Lower leg skin (tissue), 4 donors: ENCODE results near the gene RBM20. TPM values are rescaled to one million over a fixed set of nuclear protein-coding genes. Genes with fewer than 3 reads are reported as not detected.

Experiments used
- DNase-seq, 2 donors: peaks; one replicate each; pipeline ENCODE4 v3.0.0-alpha.2; 2019; ENCODE audit warnings: low spot score in 2 of 2
- H3K4me3 ChIP-seq: fragments of 200-600 bp; sonication (generic); 2 replicates; pipeline ENCODE4 v1.5.1; 2017; ENCODE audit warnings: mild to moderate bottlenecking, low read depth; ENCODE audit not compliant: poor library complexity, severe bottlenecking
- CTCF ChIP-seq, 3 donors: fragments of 450-650 bp; IDR thresholded peaks; one replicate each; pipeline ENCODE4 v1.5.1; 2016; ENCODE audit warnings: antibody characterized with exemption in 3 of 3, mild to moderate bottlenecking in 3 of 3, moderate library complexity in 2 of 3
- POLR2A ChIP-seq, 2 donors: fragments of 450-650 bp; IDR thresholded peaks; one replicate each; pipeline ENCODE4 v1.6.1; 2016 to 2017; ENCODE audit warnings: antibody characterized with exemption in 2 of 2, mild to moderate bottlenecking in 1 of 2, moderate library complexity in 1 of 2
- WGBS, 2 donors: methylation state at CpG; one replicate each; pipeline ENCODE4 v1.1.5; 2018; 5-methylcytosine and 5-hydroxymethylcytosine counted together
- intact Hi-C: fragments of 100-400 bp; cut with DNase I; formaldehyde crosslinking; loops from one replicate; pipeline ENCODE4 v1.15.0; 2023; ENCODE audit warnings: low total_unique reads
- total RNA-seq, 4 donors: library from RNA; depleted of rRNA; stranded (reverse); fragments of >200 nt; gene quantifications; one replicate each; pipeline ENCODE4 v1.1.0, GENCODE V29; 2016

RBM20 gene
- total RNA-seq, 4 donors from 2014 or later: 0.66 to 6.2 (median 3.5) TPM

DNA sequence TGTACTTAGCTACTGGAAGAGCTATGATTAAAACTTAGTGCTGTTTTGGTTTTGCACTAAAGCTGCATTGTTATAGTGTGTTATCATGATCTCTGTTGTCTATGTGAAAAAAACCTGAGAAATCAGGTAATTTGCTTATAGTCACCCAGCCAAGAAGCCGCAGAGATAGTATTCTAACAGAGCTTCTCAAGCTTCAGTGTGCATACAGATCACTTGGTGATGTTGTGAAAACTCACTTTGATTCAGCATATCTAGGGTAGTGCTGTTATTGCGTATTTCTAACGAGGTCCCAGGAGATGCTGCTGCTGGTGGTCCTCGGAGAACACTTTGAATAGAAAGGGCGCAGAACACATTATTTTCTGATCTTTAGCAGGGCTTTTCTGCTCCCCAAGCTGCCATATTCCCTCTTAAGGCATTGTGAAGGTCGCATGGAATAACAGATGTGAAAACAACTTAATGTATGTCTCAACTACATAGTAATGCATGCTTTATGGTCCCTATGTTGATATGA is 159.2 kb downstream of the RBM20 start:
- TF ChIP-seq POLR2A (IDR thresholded peaks at IDR 0.05): no peak
- no peak for TF ChIP-seq CTCF (IDR thresholded peaks at IDR 0.05)
- H3K4me3 ChIP-seq: no peak overlapping the region
- intact Hi-C loops: no loop called here
- DNase-seq: no peak
- WGBS, 2 donors: 69 to 71% methylated on average over 6 of the region's 6 CpGs

- intact Hi-C loops: no loop called here
- DNase-seq: no peak
- no peak overlapping the region for H3K4me3 ChIP-seq
- 36 to 56% methylated on average over 6 of the region's 6 CpGs for WGBS, 2 donors
- TF ChIP-seq CTCF (IDR thresholded peaks at IDR 0.05) (peak in 1 of 3 donors; percentile 35), POLR2A (IDR thresholded peaks at IDR 0.05) (no peak)
Observed at GRCh38 chr10:110803830-110804338, 159.7 kb downstream of the RBM20 start.

DNA sequence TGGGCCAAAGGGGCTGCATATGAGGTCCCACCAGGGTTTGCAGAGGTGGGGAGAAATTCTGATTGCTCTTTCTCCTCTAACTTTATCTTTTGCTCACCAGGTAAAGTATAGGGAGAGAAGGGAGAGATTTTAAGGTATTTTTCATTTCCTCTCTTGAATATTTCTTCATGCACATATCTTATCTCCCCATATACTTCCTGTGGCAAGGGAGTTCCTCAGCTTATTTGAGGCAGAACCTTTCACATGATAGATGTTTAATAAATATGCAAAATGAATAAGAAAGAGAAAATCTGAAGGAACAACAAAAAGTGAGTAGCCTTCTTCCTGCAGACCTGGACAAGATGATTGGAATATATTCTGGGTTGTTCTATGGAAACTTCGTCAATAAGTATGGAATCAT is 160.2 kb downstream of the RBM20 start:
- no peak for DNase-seq
- 93 to 95% methylated on average over 1 of the region's 1 CpG for WGBS, 2 donors
- TF ChIP-seq POLR2A (IDR thresholded peaks at IDR 0.05) (no peak), CTCF (IDR thresholded peaks at IDR 0.05) (no peak)
- intact Hi-C loops: no loop called here
- H3K4me3 ChIP-seq: no peak overlapping the region

DNA sequence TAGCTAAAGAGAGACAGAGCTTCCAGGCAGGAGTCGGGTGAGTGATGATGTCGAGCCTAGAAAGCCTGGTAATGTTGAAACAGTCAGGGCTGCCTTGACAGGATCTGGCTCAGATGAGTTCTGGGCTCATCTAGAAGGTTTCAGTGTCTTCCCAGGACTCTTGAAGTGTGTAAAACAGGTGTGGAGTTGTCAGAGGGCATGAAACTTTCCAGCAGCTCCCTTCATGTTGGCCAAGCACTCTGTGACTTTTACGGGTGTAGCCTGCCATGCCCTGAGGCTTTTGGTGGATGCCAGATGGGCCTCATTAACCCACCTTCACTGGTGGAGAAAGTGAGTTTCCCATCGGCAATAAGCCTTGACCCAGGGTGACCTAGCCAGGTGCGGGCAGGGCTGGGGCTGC is 161.2 kb downstream of the RBM20 start:
- no peak for DNase-seq
- whole genome bisulfite sequencing, 2 donors: 36 to 44% methylated on average over 5 of the region's 5 CpGs
- TF ChIP-seq CTCF (IDR thresholded peaks at IDR 0.05): no peak
- TF ChIP-seq POLR2A (IDR thresholded peaks at IDR 0.05): no peak
- no peak overlapping the region for H3K4me3 ChIP-seq
- intact Hi-C loops: no loop called here

DNA sequence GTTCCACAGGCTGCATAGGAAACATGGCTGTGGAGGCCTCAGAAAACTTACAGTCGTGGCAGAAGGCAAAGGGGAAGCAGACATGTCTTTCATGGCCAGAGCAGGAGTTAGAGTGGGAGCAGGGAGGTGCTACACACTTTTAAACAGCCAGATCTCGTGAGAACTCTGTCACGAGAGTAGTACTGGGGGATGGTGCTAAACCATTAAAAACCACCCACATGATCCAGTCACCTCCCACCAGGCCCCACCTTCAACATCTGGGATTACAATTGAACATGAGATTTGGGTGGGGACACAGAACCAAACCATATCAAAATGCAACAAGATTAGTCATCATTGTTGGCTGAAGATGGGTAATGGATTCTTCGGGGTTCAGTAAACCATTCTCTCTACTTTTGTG is 162.2 kb downstream of the RBM20 start:
- DNase-seq: no peak
- 56 to 78% methylated on average over 4 of the region's 4 CpGs for WGBS, 2 donors
- no peak overlapping the region for H3K4me3 ChIP-seq
- intact Hi-C loops: no loop called here
- TF ChIP-seq POLR2A (IDR thresholded peaks at IDR 0.05) (no peak), CTCF (IDR thresholded peaks at IDR 0.05) (no peak)

DNA sequence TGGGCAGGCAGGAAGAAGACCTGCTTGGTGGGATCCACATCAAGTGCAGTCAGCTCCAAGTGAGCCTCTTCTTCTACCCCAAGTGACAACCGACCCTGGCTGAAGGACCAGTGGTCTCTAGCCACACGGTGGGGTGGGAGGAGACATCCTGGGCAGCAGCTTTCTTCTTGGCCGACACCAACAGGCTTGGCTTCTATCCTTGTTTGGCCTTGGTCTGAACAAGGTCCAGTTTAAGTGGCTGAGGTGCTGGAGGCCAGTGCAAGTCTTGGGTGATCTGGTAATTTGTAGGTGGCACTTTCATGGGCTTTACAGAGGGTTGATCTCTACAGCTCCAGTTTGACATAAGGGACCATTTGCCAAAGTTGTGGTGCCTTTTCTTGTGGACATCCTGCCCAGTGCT is 164.0 kb downstream of the RBM20 start:
- 87 to 97% methylated on average over 3 of the region's 3 CpGs for WGBS, 2 donors
- no peak overlapping the region for H3K4me3 ChIP-seq
- intact Hi-C loops: no loop called here
- TF ChIP-seq POLR2A (IDR thresholded peaks at IDR 0.05) (no peak), CTCF (IDR thresholded peaks at IDR 0.05) (no peak)
- DNase-seq: no peak
